Fibroblast of peridontal ligament (primary cell): ENCODE data around the gene NRXN3.

ENCODE experiments used
- DNase-seq: peaks from one replicate; pipeline ENCODE4 v3.0.0-alpha.2; 2010; ENCODE audit errors: extremely low read depth

The NRXN3 gene

GRCh38 chr14:78709795-78710557 lies 539.8 kb downstream of the NRXN3 start:
- no peak for DNase-seq

DNA sequence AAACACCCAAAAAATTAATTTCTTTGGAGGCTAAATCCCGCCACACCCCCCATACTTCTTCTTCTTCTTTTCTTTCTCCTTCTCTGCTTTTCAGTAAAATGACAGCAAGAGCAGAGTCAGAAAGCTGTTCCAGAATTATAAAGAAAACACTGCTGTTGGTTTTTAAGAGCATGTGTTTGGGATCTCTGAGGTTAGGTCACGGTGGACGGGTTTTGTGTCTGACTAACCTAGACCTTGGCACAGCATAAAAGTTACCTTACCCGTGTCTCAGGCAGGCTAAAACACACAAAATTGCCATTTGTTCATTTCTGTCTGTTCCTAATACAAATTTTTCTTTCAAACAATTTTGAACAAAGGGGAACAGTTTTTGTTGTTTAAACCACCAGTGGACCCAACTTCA lies 540.8 kb downstream of the NRXN3 start:
- no peak for DNase-seq

DNA sequence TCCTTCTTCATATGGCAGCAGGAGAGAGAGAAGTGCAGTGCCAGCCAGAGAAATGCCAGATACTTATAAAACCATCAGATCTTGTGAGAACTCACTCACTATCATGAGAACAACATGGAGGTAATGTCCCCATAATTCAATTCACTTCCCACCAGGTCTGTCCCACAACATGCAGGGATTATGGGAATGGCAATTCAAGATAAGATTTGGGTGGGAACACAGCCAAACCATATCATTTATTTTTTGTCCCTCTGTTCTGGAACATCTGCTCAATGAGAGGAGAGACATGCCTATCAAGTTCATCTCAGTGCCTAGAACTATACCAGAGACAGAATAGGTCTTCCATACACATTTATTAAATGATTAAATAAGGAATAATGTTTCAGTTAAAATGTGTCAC lies 543.5 kb downstream of the NRXN3 start:
- DNase-seq = no peak

DNA sequence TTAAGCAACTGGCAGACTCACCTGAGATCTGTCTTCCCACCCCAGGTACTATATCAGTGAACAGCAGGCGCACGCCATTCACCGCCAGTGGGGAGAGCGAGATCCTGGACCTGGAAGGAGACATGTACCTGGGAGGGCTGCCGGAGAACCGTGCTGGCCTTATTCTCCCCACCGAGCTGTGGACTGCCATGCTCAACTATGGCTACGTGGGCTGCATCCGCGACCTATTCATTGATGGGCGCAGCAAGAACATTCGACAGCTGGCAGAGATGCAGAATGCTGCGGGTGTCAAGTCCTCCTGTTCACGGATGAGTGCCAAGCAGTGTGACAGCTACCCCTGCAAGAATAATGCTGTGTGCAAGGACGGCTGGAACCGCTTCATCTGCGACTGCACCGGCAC lies 544.5 kb downstream of the NRXN3 start:
- no peak for DNase-seq

DNA sequence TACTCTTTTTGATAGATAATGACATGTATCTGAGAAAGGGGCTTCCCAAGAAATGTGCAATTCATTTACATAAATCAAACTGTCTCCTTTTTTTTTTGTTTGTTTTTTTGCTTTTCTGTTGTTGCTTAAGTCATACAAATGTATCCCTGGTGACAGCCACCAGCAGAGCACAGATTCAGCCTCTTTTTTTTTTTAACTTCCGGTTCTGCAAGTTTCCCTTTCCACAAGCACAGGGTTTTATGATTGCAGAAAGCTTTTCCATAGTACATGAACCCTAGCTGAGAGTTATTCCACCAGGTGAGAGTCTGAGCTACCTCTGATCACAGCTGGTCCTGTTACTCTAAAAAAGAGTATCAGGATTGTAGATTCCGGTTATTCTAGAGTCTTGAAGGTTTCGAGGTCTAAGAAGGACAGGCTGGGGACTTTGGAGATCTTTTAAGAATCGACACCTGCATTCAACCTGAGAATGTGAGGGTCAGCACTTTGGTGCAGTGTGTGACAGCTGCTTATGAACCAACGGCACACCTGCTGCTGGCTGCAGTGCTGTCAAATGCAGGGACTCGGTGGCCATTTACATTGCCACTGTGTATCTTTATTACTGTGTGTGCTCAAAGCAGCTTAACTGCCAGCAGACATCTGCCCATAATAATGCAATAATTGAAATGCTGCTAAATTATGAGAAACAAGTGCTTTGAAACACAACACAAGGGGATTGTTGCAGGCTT lies 551.7 kb downstream of the NRXN3 start:
- DNase-seq = no peak

GRCh38 chr14:78725086-78725485 lies 554.9 kb downstream of the NRXN3 start:
- no peak for DNase-seq

- DNase-seq = no peak
Measured at GRCh38 chr14:78737116-78737515, 566.9 kb downstream of the NRXN3 start.

- no peak for DNase-seq
Measured at GRCh38 chr14:78737601-78738000, 567.4 kb downstream of the NRXN3 start.

GRCh38 chr14:78746086-78746595 lies 576.0 kb downstream of the NRXN3 start:
- DNase-seq = no peak

DNA sequence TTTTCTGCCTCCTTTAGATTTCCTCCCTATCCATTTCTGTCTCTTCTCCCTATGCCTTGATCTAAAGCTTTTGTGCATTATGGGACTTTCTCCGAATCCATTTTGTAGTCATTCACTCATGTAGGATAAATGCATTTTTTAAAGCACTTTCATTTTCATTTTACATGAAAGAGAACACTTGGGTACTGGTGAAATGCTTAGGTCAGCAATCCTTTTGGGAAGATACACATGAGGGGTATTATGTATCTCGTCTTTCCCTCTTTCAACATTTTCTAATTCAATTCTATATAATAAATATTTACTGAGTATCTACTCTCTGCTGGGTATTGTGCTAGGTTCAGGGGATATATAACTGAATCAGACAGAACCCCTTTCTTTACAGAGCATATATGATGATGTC lies 577.6 kb downstream of the NRXN3 start:
- DNase-seq = no peak

GRCh38 chr14:78752518-78753188 lies 582.5 kb downstream of the NRXN3 start:
- DNase-seq = no peak

DNA sequence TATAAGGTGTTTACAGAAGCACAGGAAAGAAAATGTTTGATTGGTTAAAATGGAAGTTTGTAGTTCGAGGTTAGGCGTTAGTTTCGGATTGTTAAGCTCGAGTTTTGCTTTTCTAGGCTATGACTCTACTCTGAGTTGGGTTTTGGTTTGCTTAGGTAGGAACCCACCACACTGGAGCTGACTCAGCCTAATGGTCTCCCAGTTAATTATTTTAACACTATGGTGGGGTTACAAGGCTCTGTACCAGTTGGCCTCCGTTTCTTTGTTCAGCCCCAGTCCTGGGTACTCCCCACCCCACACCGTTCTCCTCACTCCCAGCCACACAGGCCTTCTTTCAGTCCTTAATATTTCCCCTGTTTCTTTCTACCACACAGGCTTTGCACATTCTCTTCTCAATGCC lies 583.9 kb downstream of the NRXN3 start:
- DNase-seq = no peak

DNA sequence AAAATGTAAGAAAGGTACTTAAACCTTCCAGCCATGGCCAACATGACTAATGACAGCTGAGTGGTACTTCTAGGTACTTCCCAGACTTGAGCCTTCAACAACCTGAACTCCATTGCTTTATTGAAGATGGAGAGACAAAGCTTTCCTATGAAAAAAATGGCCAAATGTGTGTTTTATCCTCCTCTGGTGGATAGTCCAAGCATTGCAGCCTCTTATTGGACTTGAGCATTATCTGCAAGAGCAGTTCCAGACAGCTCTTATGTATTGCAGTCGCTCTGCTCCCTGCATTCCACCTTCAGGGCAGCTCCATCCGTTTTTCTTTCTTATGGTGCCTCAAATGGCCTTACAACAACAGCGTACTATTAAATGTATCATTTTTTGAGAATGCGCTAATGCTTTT lies 588.2 kb downstream of the NRXN3 start:
- DNase-seq = peak; percentile 50

DNA sequence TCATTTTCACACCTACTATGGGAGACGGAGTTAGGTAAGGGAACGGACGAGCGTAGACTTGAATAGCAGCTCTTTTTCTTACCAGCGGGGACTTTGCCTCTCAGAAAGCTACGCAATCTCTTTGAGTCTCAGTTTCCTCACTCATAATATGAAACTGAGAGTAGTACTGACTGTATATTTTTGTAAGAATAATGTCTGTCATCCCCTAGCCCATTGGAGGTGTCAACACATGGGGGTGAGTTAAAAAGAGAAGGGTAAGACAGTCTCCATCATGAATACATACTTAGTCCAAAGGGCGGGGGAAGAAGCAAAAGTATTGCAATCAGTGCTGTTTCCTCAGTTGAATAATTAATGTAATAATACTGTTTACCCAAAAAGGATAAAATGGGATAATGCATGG lies 592.2 kb downstream of the NRXN3 start:
- no peak for DNase-seq

DNA sequence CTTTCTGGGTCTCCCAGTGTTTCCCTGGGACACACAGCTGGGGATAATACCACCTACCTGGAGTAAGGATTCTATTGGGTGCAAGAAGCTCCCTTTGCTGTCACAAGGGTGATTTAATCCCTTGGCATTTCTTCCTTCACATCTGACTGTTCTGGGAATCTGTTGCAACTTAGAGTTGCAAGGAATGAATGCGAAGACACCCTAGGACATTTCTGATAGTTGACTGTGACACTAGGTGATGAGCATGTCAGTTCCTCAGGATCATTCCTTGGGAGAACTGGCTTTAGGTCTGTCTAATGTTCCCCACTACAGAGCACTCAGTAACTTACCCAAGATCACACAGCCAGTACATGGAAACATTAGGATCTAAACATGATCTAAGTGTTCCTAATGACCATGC lies 593.6 kb downstream of the NRXN3 start:
- DNase-seq = no peak

- DNase-seq = peak; percentile 77
Measured at GRCh38 chr14:78764240-78764639, 594.1 kb downstream of the NRXN3 start.

GRCh38 chr14:78764645-78765044 lies 594.5 kb downstream of the NRXN3 start:
- DNase-seq = no peak

GRCh38 chr14:78767436-78767835 lies 597.3 kb downstream of the NRXN3 start:
- DNase-seq = peak; percentile 50

GRCh38 chr14:78782551-78782950 lies 612.4 kb downstream of the NRXN3 start:
- DNase-seq = no peak

DNA sequence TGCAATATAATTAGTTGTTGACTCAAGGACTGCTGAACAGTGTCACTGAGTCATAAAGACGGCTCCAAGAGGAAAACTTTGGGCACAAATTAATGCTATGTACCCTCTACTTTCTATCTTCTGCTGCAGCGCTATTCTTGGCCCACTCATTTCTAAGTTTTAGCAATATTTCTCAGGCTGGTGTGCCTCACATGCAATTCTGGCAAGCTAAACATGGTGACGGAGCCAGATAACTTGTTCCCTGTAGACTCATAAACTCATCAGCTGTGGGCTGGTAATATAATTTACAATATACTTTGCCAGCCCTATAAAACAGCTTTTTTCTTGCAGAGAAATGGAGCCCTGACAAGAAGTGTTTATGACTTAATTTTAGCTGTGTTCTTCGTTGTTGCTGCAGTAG lies 615.1 kb downstream of the NRXN3 start:
- DNase-seq = no peak

DNA sequence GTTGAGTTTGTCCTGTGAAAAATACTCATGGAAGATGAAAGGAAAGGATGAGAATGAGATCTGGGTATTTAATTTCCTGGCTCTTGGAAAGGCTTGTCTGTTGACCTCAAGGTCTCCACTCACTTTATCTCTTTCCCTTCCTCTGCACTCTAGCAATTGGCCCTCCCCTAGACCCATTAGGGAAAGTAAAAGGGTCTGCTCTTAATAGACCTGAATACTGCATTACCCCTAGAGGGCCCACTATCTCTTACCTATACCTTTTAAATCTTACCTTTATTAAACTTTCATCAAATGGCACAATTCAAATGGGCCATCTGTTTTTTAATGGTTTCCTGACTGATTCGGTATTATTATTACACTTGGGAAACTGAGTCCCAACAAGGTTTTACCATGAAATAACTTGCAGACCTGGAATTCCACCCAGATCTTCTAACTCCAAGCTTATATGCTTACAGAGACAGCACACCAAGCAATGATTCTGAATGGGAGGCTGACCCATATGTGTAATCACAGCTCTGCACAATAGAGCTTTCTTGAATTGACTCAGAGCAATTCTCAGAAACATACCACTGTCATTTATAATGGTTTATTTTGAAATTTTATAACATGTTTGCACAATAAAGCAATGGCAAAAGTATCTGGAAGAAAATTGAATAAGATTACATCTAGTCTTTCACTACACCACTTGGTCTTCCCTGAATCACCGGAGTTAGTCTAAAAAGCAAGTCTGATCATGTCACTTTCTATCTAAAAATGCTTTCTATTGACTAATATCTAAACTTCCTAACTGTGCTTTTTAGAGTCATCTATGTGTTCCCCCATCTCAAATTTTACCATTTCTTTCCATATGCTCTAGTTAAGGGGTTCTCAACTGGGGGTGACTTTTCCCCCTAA lies 618.5 kb downstream of the NRXN3 start:
- DNase-seq = peak; percentile 7

GRCh38 chr14:78790271-78790670 lies 620.1 kb downstream of the NRXN3 start:
- DNase-seq = no peak
